NCI-H82 (cell line): ENCODE measurements around the gene DENND4B.
"Not testable (repeated sequence)": the region's sequence is repeated elsewhere in the genome, so short reads cannot be mapped to it uniquely, and the experiment has no call there.

ENCODE experiments used
- DNase-seq: peaks from one replicate; lab custom pipeline; 2025; lab: John Stamatoyannopoulos, UW

The DENND4B gene

GRCh38 chr1:153946622-153947241 lies at the start of gene DENND4B:
DENND4B (minus strand) TSS chr1:153946718; CDS start chr1:153944374, 2,344 bp downstream.
- DNase-seq: peak; percentile 93

GRCh38 chr1:153995640-153996039 lies 49.1 kb upstream of the DENND4B start:
- DNase-seq: no peak

GRCh38 chr1:153995202-153995601 lies 48.7 kb upstream of the DENND4B start:
- DNase-seq: no peak

GRCh38 chr1:153991806-153992205 lies 45.3 kb upstream of the DENND4B start:
- no peak for DNase-seq

GRCh38 chr1:153991151-153991630 lies 44.7 kb upstream of the DENND4B start:
- DNase-seq: no peak

GRCh38 chr1:153990468-153991150 lies 44.1 kb upstream of the DENND4B start, which contains the start of gene RPS27:
RPS27 (plus strand) TSS chr1:153990762; CDS start chr1:153990797, 35 bp downstream.
- DNase-seq: peak; percentile 100

- DNase-seq: no peak
Measured at GRCh38 chr1:153987621-153988020, 41.1 kb upstream of the DENND4B start.

GRCh38 chr1:153985941-153986761 lies 39.6 kb upstream of the DENND4B start, which contains the start of gene RAB13:
RAB13 (minus strand) TSS chr1:153986339; CDS start chr1:153986236, 103 bp downstream.
- DNase-seq: peak; percentile 92

GRCh38 chr1:153985341-153985912 lies 38.9 kb upstream of the DENND4B start:
- no peak for DNase-seq

- DNase-seq: no peak
Measured at GRCh38 chr1:153984123-153984894, 37.8 kb upstream of the DENND4B start.

GRCh38 chr1:153981735-153982134 lies 35.2 kb upstream of the DENND4B start:
- not testable (repeated sequence) for DNase-seq

- not testable (repeated sequence) for DNase-seq
Measured at GRCh38 chr1:153979091-153979490, 32.6 kb upstream of the DENND4B start.

GRCh38 chr1:153978274-153978909 lies 31.9 kb upstream of the DENND4B start:
- DNase-seq: peak; percentile 48

GRCh38 chr1:153977250-153978240 lies 31.0 kb upstream of the DENND4B start, which contains the start of gene JTB:
JTB (minus strand) TSS chr1:153977674; CDS start chr1:153977252, 422 bp downstream.
- DNase-seq: peak; percentile 97

- peak; percentile 63 for DNase-seq
Measured at GRCh38 chr1:153976819-153977249, 30.3 kb upstream of the DENND4B start.

GRCh38 chr1:153973525-153973924 lies 27.0 kb upstream of the DENND4B start:
- DNase-seq: no peak

GRCh38 chr1:153973071-153973470 lies 26.6 kb upstream of the DENND4B start:
- DNase-seq: no peak

GRCh38 chr1:153970346-153970745 lies 23.8 kb upstream of the DENND4B start:
- no peak for DNase-seq

GRCh38 chr1:153968972-153969371 lies 22.5 kb upstream of the DENND4B start:
- DNase-seq: no peak
